Astrocyte of the cerebellum (primary cell): ENCODE data around the gene LILRB1.
"Not testable (repeated sequence)": the region's sequence is repeated elsewhere in the genome, so short reads cannot be mapped to it uniquely, and the experiment has no call there.

Experiments
- DNase-seq: peaks from one replicate; pipeline ENCODE4 v3.0.0-alpha.2; 2011; ENCODE audit warnings: low read depth
- H3K4me3 ChIP-seq: 2 replicates; pipeline ENCODE4 v1.5.1; 2011; ENCODE audit warnings: mild to moderate bottlenecking, low read depth, low read length, moderate library complexity
- in situ Hi-C: cut with HindIII; loops from 2 replicates; pipeline ENCODE4 v1.10.0; 2017; ENCODE audit warnings: low sequenced_read_pairs
- TF ChIP-seq, protein P1 (sequence below): IDR thresholded peaks from 2 replicates; pipeline ENCODE4 v1.5.1; 2012; ENCODE audit warnings: low read length, low read depth, moderate library complexity, mild to moderate bottlenecking; ENCODE audit errors: missing control alignments

The LILRB1 gene

GRCh38 chr19:54677217-54677616 lies 46.9 kb downstream of the LILRB1 start:
- TF ChIP-seq, protein P1, sequence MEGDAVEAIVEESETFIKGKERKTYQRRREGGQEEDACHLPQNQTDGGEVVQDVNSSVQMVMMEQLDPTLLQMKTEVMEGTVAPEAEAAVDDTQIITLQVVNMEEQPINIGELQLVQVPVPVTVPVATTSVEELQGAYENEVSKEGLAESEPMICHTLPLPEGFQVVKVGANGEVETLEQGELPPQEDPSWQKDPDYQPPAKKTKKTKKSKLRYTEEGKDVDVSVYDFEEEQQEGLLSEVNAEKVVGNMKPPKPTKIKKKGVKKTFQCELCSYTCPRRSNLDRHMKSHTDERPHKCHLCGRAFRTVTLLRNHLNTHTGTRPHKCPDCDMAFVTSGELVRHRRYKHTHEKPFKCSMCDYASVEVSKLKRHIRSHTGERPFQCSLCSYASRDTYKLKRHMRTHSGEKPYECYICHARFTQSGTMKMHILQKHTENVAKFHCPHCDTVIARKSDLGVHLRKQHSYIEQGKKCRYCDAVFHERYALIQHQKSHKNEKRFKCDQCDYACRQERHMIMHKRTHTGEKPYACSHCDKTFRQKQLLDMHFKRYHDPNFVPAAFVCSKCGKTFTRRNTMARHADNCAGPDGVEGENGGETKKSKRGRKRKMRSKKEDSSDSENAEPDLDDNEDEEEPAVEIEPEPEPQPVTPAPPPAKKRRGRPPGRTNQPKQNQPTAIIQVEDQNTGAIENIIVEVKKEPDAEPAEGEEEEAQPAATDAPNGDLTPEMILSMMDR = no peak
- in situ Hi-C loops = no loop called here
- no peak overlapping the region for H3K4me3 ChIP-seq
- DNase-seq = no peak

GRCh38 chr19:54681596-54681995 lies 51.3 kb downstream of the LILRB1 start:
- H3K4me3 ChIP-seq, in situ Hi-C loops, DNase-seq: not testable (repeated sequence)

- TF ChIP-seq, protein P1 = no peak
- in situ Hi-C loops = no loop called here
- no peak overlapping the region for H3K4me3 ChIP-seq
- DNase-seq = no peak
Measured at GRCh38 chr19:54682306-54682856, 52.1 kb downstream of the LILRB1 start.

- H3K4me3 ChIP-seq = no peak overlapping the region
- TF ChIP-seq, protein P1 = no peak
- DNase-seq = no peak
- in situ Hi-C loops = no loop called here
Measured at GRCh38 chr19:54684527-54684926, 54.2 kb downstream of the LILRB1 start.
